D721Med (cell line): ENCODE measurements around the gene ABCA2.

Experiments used
- DNase-seq: peaks from one replicate; pipeline ENCODE4 v3.0.0; 2011; ENCODE audit warnings: low spot score; ENCODE audit not compliant: insufficient read length
- FAIRE-seq: peaks from 2 replicates; lab custom pipeline; 2011; peaks lifted over from hg19 to GRCh38; lab: Jason Lieb, UNC
- TF ChIP-seq, protein P1 (sequence below): IDR thresholded peaks from 2 replicates; pipeline ENCODE4 v1.5.1; 2012; ENCODE audit warnings: mild to moderate bottlenecking, control low read depth; ENCODE audit not compliant: insufficient read depth; ENCODE audit errors: missing control alignments

Gene ABCA2, protein sequence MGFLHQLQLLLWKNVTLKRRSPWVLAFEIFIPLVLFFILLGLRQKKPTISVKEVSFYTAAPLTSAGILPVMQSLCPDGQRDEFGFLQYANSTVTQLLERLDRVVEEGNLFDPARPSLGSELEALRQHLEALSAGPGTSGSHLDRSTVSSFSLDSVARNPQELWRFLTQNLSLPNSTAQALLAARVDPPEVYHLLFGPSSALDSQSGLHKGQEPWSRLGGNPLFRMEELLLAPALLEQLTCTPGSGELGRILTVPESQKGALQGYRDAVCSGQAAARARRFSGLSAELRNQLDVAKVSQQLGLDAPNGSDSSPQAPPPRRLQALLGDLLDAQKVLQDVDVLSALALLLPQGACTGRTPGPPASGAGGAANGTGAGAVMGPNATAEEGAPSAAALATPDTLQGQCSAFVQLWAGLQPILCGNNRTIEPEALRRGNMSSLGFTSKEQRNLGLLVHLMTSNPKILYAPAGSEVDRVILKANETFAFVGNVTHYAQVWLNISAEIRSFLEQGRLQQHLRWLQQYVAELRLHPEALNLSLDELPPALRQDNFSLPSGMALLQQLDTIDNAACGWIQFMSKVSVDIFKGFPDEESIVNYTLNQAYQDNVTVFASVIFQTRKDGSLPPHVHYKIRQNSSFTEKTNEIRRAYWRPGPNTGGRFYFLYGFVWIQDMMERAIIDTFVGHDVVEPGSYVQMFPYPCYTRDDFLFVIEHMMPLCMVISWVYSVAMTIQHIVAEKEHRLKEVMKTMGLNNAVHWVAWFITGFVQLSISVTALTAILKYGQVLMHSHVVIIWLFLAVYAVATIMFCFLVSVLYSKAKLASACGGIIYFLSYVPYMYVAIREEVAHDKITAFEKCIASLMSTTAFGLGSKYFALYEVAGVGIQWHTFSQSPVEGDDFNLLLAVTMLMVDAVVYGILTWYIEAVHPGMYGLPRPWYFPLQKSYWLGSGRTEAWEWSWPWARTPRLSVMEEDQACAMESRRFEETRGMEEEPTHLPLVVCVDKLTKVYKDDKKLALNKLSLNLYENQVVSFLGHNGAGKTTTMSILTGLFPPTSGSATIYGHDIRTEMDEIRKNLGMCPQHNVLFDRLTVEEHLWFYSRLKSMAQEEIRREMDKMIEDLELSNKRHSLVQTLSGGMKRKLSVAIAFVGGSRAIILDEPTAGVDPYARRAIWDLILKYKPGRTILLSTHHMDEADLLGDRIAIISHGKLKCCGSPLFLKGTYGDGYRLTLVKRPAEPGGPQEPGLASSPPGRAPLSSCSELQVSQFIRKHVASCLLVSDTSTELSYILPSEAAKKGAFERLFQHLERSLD (N-terminal part only)

DNA sequence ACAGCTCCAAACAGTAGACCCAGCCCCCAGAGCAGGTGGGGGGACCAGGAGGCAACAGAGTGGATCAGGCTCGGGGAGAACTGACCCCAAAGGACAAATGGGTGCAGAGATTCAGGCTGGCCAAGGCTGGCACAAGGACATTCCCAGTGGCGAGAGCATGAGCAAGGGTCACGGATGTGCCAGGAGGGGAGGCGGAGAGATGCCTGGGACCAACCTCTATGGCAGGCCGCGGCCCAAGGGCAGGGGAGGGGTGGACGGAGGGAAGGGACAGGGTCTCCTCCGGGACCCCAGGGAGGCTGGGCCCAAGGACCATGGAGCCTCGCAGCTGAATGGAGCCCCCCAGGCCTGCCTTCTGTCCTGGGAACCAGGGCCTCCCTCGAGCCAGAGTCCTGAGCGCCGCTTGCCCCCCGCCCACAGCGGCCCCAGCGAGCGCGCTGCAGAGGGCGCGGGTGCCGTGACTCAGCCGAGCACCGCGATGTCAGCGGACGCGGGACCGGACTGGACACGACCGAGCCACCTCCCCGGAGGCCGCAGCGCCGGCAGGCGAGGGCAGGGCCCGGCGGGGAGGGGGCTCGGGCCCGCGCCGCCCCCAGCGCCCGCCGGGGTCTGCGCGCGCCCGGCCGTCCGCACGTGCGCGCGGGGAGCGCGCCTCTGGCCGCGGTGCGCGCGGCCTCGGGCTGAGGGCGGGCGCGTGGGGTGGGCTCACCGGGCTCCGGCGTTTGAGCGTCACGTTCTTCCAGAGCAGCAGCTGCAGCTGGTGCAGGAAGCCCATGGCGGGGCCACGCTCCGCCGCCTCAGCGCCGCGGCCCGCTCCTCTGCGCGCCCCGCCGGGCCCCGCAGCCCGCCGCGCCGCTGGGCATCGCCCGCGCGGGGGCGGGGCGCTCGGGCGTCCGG is at the start of gene ABCA2:
ABCA2 (minus strand) TSS at position 869 of the 894 bp plus-strand sequence; CDS start at position 772, 97 bp downstream.
- TF ChIP-seq, protein P1, sequence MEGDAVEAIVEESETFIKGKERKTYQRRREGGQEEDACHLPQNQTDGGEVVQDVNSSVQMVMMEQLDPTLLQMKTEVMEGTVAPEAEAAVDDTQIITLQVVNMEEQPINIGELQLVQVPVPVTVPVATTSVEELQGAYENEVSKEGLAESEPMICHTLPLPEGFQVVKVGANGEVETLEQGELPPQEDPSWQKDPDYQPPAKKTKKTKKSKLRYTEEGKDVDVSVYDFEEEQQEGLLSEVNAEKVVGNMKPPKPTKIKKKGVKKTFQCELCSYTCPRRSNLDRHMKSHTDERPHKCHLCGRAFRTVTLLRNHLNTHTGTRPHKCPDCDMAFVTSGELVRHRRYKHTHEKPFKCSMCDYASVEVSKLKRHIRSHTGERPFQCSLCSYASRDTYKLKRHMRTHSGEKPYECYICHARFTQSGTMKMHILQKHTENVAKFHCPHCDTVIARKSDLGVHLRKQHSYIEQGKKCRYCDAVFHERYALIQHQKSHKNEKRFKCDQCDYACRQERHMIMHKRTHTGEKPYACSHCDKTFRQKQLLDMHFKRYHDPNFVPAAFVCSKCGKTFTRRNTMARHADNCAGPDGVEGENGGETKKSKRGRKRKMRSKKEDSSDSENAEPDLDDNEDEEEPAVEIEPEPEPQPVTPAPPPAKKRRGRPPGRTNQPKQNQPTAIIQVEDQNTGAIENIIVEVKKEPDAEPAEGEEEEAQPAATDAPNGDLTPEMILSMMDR: no peak
- FAIRE-seq (no peak), DNase-seq (no peak)

DNA sequence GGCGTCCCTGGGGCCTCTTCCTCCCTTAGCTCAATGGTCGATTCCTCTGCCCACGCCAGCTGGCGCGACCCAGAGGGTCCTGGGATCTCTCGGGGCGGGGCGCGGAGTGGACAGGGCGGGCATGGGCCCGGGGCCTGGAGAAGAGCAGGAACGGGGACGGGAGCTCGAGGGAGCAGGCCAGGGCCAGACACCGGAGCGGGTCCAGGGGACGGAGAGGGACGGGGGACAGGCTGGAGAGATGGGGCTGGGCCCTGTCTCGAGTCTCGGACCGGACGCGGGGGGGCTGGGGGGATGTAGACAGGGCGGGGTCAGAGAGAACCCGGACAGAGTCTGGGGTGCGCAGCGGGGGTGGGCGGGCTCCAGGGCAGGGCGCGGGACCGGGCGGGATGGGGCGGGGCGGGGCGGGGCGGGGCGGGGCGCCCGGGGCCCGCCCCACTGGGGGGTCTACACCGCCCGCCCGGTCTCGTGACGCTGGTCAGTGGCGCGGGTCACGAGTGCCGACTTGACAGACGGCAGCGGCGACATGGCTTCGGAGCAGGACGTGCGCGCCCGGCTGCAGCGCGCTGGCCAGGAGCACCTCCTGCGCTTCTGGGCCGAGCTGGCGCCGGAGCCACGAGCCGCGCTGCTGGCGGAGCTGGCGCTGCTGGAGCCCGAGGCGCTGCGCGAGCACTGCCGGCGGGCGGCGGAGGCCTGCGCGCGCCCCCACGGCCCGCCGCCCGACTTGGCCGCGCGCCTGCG is 49.1 kb upstream of the ABCA2 start, which contains the start of gene UAP1L1:
UAP1L1 (plus strand) TSS at position 508 of the 738 bp plus-strand sequence; CDS start at position 524, 16 bp downstream.
- DNase-seq (no peak), FAIRE-seq (no peak)
- TF ChIP-seq, protein P1: no peak

DNA sequence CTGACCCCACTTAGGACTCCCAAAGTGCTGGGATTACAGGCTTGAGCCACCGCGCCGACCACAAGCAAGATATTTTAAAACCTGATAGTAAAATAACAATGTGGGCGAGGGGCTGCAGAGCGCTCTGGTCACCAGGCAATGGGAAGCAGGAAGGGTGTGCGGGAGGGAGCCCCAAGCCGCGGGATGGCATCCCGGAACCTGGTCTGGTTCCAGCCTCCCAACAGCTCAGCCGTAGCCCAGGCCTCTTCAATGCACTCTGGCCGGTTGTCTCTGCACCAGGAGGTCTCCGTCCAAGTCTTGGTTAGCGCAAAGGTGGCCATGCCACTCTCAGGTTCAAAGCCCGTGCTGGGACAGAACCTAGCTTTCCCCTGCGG is 48.6 kb upstream of the ABCA2 start:
- DNase-seq (no peak), FAIRE-seq (no peak)
- TF ChIP-seq, protein P1: no peak

DNA sequence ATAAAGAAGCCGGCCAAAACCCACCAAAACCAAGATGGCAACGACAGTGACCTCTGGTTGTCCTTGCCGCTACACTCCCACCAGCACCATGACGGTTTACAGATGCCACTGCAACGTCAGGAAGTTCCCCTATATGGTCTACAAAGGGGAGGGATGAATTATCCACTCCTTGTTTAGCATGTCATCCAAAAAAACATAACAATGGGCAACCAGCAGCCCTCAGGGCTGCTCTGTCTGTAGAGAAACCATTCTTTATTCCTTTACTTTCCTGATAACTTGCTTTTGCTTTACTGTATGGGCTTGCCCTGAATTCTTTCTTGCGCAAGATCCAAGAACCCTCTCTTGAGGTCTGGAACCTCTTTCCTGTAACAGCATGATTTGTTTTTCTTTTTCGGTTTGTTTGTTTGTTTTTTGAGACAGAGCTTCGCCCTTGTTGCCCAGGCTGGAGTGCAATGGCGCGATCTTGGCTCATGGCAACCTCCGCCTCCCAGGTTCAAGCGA is 47.3 kb upstream of the ABCA2 start:
- TF ChIP-seq, protein P1: no peak
- no peak for DNase-seq
- FAIRE-seq: no peak

DNA sequence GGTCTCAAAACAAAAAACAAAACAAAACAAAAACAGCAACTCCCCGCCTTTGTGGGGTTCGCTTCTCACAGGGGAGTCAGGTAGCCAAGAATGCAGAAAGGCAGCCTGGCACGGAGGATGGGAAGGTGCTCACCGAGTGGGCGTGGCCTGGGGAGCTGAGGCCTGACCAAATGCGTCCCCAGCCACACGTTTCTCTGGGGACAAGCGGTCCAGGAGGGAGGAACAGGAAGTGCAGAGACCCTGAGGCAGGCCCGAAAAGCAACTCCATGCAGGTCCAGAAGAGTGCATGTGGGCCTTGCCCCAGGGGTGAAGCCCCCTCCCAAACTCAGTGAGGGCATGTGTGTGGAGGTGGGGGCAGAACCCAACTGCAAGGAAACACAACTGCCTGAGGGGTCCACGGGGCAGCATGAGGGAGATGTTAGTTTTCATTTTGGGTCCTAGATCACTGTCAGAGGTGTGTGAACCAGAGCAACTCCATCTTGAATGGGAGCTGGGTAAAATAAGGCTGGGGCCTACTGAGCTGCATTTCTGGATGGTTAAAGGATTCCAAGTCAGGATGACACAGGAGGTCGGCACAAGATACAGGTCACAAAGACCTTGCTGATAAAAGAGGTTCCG is 46.7 kb upstream of the ABCA2 start:
- TF ChIP-seq, protein P1: no peak
- DNase-seq (no peak), FAIRE-seq (no peak)
